Raji (cell line): ENCODE data around the gene TMEFF2.

Experiments
- POLR2A ChIP-seq: IDR thresholded peaks from 2 replicates; pipeline ENCODE4 v1.6.1; 2011; ENCODE audit warnings: low read depth, low read length, control low read depth; ENCODE audit not compliant: insufficient read depth

Gene TMEFF2

DNA sequence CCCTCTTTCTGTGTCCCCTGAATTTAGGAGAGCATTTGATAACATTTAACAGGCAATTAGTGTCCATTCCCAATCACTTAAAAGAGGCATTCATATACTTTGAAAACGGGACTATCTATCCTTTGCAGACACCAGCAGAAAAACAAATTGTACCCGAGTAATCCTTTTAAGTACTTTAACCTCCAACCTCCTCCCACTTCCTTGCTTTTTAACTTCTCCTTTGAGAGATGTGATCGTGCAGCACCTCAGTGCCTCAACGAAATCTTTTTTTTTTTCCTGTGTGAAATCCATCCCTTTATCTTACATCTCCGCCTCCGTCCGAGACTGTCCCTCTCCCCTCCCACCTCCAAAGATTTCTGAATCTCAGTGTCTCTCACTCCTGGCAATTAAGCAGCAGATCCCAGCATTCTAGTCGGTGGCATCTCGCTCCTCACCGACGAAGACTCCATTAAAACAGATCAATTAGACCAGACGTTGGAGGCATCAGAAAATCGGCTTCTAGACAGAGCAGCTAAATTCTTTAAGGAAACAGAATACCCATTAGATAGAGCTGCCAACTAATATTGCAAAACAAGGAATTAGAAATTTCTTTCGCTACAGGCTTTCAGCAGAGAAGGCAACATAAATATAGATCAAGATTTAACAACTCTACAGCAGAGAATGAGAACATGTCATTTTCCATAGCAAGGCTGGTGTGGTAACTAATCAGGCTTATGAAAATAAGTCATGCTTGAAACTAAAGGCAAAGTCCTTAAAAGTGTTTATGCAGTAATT, 1.9 kb upstream of the TMEFF2 start:
- TF ChIP-seq POLR2A: no peak

DNA sequence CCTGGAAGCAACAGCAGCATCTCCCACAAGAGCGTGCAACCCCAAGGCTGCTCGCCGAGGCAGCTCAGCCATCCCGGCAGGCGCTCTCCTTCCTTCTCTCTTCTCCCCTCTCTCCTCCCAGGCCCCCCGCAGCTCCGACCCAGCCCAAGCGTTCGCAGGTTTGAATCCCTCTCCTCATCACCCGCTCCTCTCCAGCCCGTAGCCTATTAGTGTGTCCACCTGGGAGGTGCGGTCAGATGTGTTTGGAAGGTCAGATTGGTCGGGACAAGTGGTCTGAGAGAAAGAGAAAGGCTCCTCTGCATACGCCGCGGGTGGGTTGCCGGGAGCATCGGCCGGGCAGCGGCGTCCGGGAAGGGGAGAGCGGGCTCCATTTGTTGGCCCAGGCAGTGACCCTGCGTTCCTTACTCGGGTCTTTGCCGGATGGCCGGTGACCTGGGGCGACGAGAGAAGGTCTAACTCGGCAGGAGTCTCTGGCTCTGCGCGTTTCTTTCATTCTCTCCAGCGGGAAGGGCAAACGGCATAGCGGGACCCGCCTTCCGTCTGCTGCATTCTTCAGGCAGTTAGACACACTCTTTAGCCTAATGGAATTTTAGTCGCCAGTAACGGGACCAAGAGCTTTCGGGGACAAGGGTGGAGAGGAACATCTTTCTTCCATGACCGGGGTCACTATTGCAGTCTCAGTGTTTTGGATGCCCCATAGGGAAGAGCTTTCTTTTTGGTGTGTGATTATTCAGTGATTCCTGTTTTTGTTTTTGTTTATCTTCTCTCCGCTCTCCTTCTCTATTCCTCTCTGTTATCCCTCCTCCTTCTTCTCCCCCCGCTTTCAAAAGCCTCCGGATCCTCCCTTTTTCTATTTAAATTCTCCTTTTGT, 1.1 kb upstream of the TMEFF2 start:
- TF ChIP-seq POLR2A: no peak

- no peak for TF ChIP-seq POLR2A
Observed at GRCh38 chr2:192194265-192194865, 368 bp downstream of the TMEFF2 start.

GRCh38 chr2:192190474-192190873, 4.3 kb downstream of the TMEFF2 start:
- no peak for TF ChIP-seq POLR2A

GRCh38 chr2:192186806-192187205, 7.9 kb downstream of the TMEFF2 start:
- TF ChIP-seq POLR2A: no peak

DNA sequence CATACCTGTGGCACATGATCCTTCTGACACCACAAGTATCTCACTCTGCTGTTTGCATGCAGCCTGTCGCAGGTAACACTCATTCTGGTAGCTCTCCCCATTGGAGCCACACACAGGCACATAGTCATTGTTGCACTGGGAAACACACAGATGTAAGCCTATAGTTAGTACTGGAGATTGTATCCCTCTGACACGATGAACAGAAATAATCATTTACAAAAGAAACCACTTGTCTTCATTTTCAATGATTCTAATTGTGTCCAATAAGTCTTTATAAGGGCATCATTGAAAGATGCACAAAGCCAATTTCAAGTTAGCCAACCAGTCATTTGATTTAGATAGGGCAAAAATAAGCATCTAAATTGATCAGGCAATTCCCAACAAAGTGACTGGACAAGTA, 10.4 kb downstream of the TMEFF2 start:
- no peak for TF ChIP-seq POLR2A

DNA sequence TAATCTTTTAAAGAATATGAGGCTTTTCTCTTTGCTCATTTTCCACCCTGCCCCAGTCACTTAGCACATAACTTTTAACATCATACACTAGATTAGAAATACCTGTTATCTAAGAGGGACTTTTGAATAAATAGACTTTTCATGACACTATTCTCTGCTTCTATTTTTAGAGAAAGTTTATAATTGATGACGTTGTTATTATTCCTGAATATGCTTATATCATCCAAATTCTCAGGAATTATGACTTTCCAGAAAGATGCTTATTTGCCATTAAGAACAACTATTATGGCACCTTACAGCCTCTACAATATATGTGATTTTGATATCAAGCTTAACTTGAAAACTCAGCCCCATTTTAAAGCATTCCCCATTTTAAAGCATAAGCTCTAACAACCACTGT, 11.4 kb downstream of the TMEFF2 start:
- TF ChIP-seq POLR2A: no peak

- TF ChIP-seq POLR2A: no peak
Observed at GRCh38 chr2:192166946-192167345, 27.8 kb downstream of the TMEFF2 start.

DNA sequence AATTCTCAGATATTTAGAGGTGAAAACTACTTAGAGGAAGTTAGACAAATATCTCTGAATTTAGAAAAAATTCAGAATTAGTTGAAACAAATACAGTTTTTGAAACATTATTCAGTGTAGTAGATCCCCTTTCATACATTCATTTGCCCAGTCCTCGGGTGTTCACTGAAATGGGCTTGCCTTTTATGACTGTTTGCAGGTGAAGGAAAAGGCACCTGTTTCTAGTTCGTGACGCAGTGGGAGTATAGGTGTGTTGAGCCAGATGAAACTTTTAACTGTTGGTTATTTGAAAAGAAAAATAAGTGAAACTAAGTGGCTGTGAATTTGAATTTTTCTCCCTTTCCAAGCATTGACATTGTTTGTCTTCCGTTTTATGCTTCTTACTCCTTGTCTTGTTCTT, 28.9 kb downstream of the TMEFF2 start:
- TF ChIP-seq POLR2A: no peak

DNA sequence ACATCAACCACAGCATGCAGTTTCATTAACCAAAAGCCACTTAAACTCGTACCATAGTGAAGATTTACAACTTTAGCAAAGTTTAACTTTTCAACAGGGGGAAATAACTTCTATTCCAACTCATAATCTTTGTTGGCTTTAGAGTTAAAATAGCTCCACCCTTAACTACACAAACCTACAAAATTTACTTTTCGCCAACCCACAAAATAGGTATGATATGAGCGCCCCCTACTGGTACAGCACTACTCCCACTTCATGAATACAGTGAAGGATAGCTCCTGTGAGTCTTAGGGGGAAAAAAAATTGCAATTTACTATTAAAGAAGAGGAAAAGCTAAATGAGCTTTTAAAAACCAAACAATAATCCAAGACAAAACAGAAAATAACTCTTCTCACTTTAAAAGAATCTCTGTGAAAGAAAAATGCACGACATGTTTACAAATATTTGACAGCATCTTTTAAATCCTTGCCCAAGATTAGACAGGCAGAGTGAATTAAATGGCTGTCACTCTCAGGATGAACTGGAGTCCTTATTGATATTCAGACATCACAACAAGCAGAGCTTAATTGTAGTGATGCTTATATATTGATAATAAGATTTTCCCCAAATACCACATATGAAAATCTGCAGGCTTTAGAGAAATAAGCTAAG, 32.2 kb downstream of the TMEFF2 start:
- TF ChIP-seq POLR2A: no peak

- no peak for TF ChIP-seq POLR2A
Observed at GRCh38 chr2:192161656-192162290, 33.0 kb downstream of the TMEFF2 start.

- no peak for TF ChIP-seq POLR2A
Observed at GRCh38 chr2:192159736-192160135, 35.0 kb downstream of the TMEFF2 start.

- TF ChIP-seq POLR2A: no peak
Observed at GRCh38 chr2:192159208-192159607, 35.5 kb downstream of the TMEFF2 start.

- TF ChIP-seq POLR2A: no peak
Observed at GRCh38 chr2:192157776-192158175, 37.0 kb downstream of the TMEFF2 start.
